GM23248 (cell line): ENCODE results near the gene GPSM1.
"Not testable (repeated sequence)": the region's sequence is repeated elsewhere in the genome, so short reads cannot be mapped to it uniquely, and the experiment has no call there.

Source experiments
- EZH2 ChIP-seq: fragments of 200-600 bp; sonication (generic); IDR thresholded peaks from 2 replicates; pipeline ENCODE4 v1.6.1; 2018; ENCODE audit warnings: antibody characterized with exemption, mild to moderate bottlenecking; ENCODE audit not compliant: insufficient read depth, poor library complexity, severe bottlenecking
- EZH2phosphoT487 ChIP-seq: fragments of 200-600 bp; sonication (generic); IDR thresholded peaks from 2 replicates; pipeline ENCODE4 v1.6.1; 2018; ENCODE audit warnings: antibody characterized with exemption, moderate library complexity, mild to moderate bottlenecking, low read depth; ENCODE audit not compliant: insufficient read depth

- TF ChIP-seq EZH2phosphoT487, EZH2: not testable (repeated sequence)
These were observed 24.5 kb downstream of the GPSM1 start for GRCh38 chr9:136351868-136352267.
